ENCODE results near the gene KIAA1549.
"Not testable (repeated sequence)": the region's sequence is repeated elsewhere in the genome, so short reads cannot be mapped to it uniquely, and the experiment has no call there.

Gene KIAA1549

GRCh38 chr7:138981332-138982203 lies at the start of gene KIAA1549:
KIAA1549 (minus strand) TSS chr7:138981389; CDS start chr7:138981269, 120 bp downstream.
- DNase-seq = peak; percentile 21 to 31

GRCh38 chr7:139029353-139029752 lies 48.2 kb upstream of the KIAA1549 start:
- no peak for DNase-seq

GRCh38 chr7:139026551-139026950 lies 45.4 kb upstream of the KIAA1549 start:
- DNase-seq = no peak

GRCh38 chr7:139025861-139026260 lies 44.7 kb upstream of the KIAA1549 start:
- DNase-seq = not testable (repeated sequence)

- no peak for DNase-seq
Measured at GRCh38 chr7:139023076-139023475, 41.9 kb upstream of the KIAA1549 start.

GRCh38 chr7:139022286-139022685 lies 41.1 kb upstream of the KIAA1549 start:
- DNase-seq = no peak

GRCh38 chr7:139018910-139019309 lies 37.7 kb upstream of the KIAA1549 start:
- no peak for DNase-seq

GRCh38 chr7:139016931-139017511 lies 35.8 kb upstream of the KIAA1549 start:
- DNase-seq = peak; percentile 16 to 58

- no peak for DNase-seq
Measured at GRCh38 chr7:139011373-139011772, 30.2 kb upstream of the KIAA1549 start.

GRCh38 chr7:139004321-139005090 lies 23.3 kb upstream of the KIAA1549 start:
- no peak for DNase-seq

GRCh38 chr7:138999414-138999813 lies 18.2 kb upstream of the KIAA1549 start:
- no peak for DNase-seq

- DNase-seq = no peak
Measured at GRCh38 chr7:138992052-138992531, 10.9 kb upstream of the KIAA1549 start.

GRCh38 chr7:138987686-138988085 lies 6.5 kb upstream of the KIAA1549 start:
- DNase-seq = no peak

- no peak for DNase-seq
Measured at GRCh38 chr7:138982204-138982623, 1.0 kb upstream of the KIAA1549 start.

- DNase-seq = no peak
Measured at GRCh38 chr7:138980563-138981291, 462 bp downstream of the KIAA1549 start.

- no peak for DNase-seq
Measured at GRCh38 chr7:138979988-138980562, 1.1 kb downstream of the KIAA1549 start.

- no peak for DNase-seq
Measured at GRCh38 chr7:138979226-138979979, 1.8 kb downstream of the KIAA1549 start.

GRCh38 chr7:138978541-138979184 lies 2.5 kb downstream of the KIAA1549 start:
- DNase-seq = no peak

- DNase-seq = not testable (repeated sequence)
Measured at GRCh38 chr7:138976161-138976560, 5.0 kb downstream of the KIAA1549 start.

- no peak for DNase-seq
Measured at GRCh38 chr7:138975343-138976104, 5.7 kb downstream of the KIAA1549 start.

Data from hippocampal formation (tissue), 2 donors.